Neural cell (in vitro differentiated cells): ENCODE results near the gene CD3E. TPM values are rescaled to one million over a fixed set of nuclear protein-coding genes. Genes with fewer than 3 reads are reported as not detected.

Source experiments
- H2AFZ ChIP-seq: fragments of 200-600, 300-800 bp; sonication (generic), shearing (Covaris generic); 2 replicates; pipeline ENCODE4 v1.6.0; 2014; ENCODE audit warnings: low read depth, mild to moderate bottlenecking, antibody characterized with exemption, low read length, moderate library complexity
- H3F3A ChIP-seq: fragments of 200-600 bp; shearing (Covaris generic); 2 replicates; pipeline ENCODE4 v1.6.1; 2016; ENCODE audit warnings: mild to moderate bottlenecking, moderate library complexity, mixed read lengths, antibody characterized with exemption, low read length; ENCODE audit not compliant: insufficient read depth, poor library complexity, severe bottlenecking
- H3K27ac ChIP-seq: fragments of 200-600, 300-800 bp; sonication (generic), shearing (Covaris generic); 2 replicates; pipeline ENCODE4 v1.5.1; 2014; ENCODE audit warnings: mild to moderate bottlenecking, low read length, moderate library complexity
- H3K27me3 ChIP-seq: fragments of 300-800, 200-600 bp; sonication (generic), shearing (Covaris generic); 2 replicates; pipeline ENCODE4 v1.6.0; 2014; ENCODE audit warnings: mild to moderate bottlenecking, low read depth, low read length, moderate library complexity; ENCODE audit not compliant: insufficient read depth
- H3K36me3 ChIP-seq: fragments of 300-800, 200-600 bp; sonication (generic), shearing (Covaris generic); 2 replicates; pipeline ENCODE4 v1.5.1; 2014; ENCODE audit warnings: mild to moderate bottlenecking, antibody characterized with exemption, low read length, moderate library complexity; ENCODE audit not compliant: insufficient read depth
- H3K4me2 ChIP-seq: fragments of 300-800, 200-600 bp; sonication (generic), shearing (Covaris generic); 2 replicates; pipeline ENCODE4 v1.6.0; 2014; ENCODE audit warnings: mild to moderate bottlenecking, low read length
- H3K4me3 ChIP-seq: fragments of 300-800, 200-600 bp; sonication (generic), shearing (Covaris generic); 2 replicates; pipeline ENCODE4 v1.5.1; 2014; ENCODE audit warnings: mild to moderate bottlenecking, low read length, moderate library complexity
- H3K79me2 ChIP-seq: fragments of 200-600 bp; shearing (Covaris generic); replicated peaks from 2 replicates; pipeline ENCODE4 v1.6.0; 2014; ENCODE audit warnings: mild to moderate bottlenecking, low read length, moderate library complexity; ENCODE audit not compliant: insufficient read depth
- H3K9ac ChIP-seq: fragments of 300-800, 200-600 bp; sonication (generic), shearing (Covaris generic); 2 replicates; pipeline ENCODE4 v1.6.1; 2016; ENCODE audit warnings: mild to moderate bottlenecking, low read length, mixed read lengths
- H3K9me2 ChIP-seq: fragments of 200-600 bp; shearing (Covaris generic); 2 replicates; pipeline ENCODE4 v1.6.1; 2016; ENCODE audit warnings: mild to moderate bottlenecking, low read length, mixed read lengths; ENCODE audit not compliant: insufficient read depth
- H3K9me3 ChIP-seq: fragments of 200-600, 300-800 bp; sonication (generic), shearing (Covaris generic); 2 replicates; pipeline ENCODE4 v1.6.1; 2016; ENCODE audit warnings: mild to moderate bottlenecking, mixed run types, low read length, moderate library complexity, mixed read lengths
- H4K20me1 ChIP-seq: fragments of 200-600 bp; shearing (Covaris generic); 2 replicates; pipeline ENCODE4 v1.6.1; 2016; ENCODE audit warnings: mild to moderate bottlenecking, mixed run types; ENCODE audit not compliant: insufficient read depth
- CTCF ChIP-seq: fragments of 450-650 bp; IDR thresholded peaks from 2 replicates; pipeline ENCODE4 v1.5.1; 2014; ENCODE audit warnings: antibody characterized with exemption, mild to moderate bottlenecking, moderate library complexity; ENCODE audit not compliant: poor library complexity, severe bottlenecking
- EP300 ChIP-seq: fragments of 450-650 bp; conservative IDR thresholded peaks from 2 replicates; pipeline ENCODE4 v1.6.1; 2014; ENCODE audit warnings: antibody characterized with exemption, mild to moderate bottlenecking, moderate library complexity; ENCODE audit not compliant: poor library complexity, severe bottlenecking
- EZH2 ChIP-seq: fragments of 200-600, 300-800 bp; shearing (Covaris generic), sonication (generic); IDR thresholded peaks from 2 replicates; pipeline ENCODE4 v1.6.1; 2014; ENCODE audit warnings: antibody characterized with exemption, low read length, borderline replicate concordance, mild to moderate bottlenecking; ENCODE audit not compliant: insufficient read depth, poor library complexity, severe bottlenecking
- MXI1 ChIP-seq: fragments of 450-650 bp; conservative IDR thresholded peaks from 2 replicates; pipeline ENCODE4 v1.6.1; 2014; ENCODE audit warnings: antibody characterized with exemption, mild to moderate bottlenecking; ENCODE audit not compliant: poor library complexity, severe bottlenecking
- POLR2AphosphoS5 ChIP-seq: IDR thresholded peaks from 2 replicates; pipeline ENCODE4 v1.6.1; 2012
- RAD21 ChIP-seq: fragments of 450-650 bp; conservative IDR thresholded peaks from 2 replicates; pipeline ENCODE4 v1.6.1; 2014; ENCODE audit warnings: antibody characterized with exemption, mild to moderate bottlenecking, moderate library complexity
- REST ChIP-seq: IDR thresholded peaks from 2 replicates; pipeline ENCODE4 v1.6.1; 2012; ENCODE audit warnings: borderline replicate concordance
- SMC3 ChIP-seq: fragments of 450-650 bp; conservative IDR thresholded peaks from 2 replicates; pipeline ENCODE4 v1.6.1; 2014; ENCODE audit warnings: antibody characterized with exemption, mild to moderate bottlenecking, moderate library complexity; ENCODE audit not compliant: poor library complexity
- TAF1 ChIP-seq: IDR thresholded peaks from 2 replicates; pipeline ENCODE4 v1.6.1; 2012; ENCODE audit warnings: low read depth
- polyA plus RNA-seq: library from polyadenylated mRNA; depleted of rRNA; stranded (reverse); fragments of >200 nt; gene quantifications from 2 replicates; pipeline ENCODE4 v1.2.3, GENCODE V29; 2014

CD3E gene
- polyA plus RNA-seq, 1 donor from 2014 or later, result not detected

- Histone ChIP-seq H3K9ac (no peak overlapping the region), H3K79me2 (no peaks in the 10 kb centered on the region), H3K27me3 (no peaks in the 10 kb centered on the region), H3K36me3 (no peaks in the 10 kb centered on the region), H4K20me1 (no peaks in the 10 kb centered on the region), H2AFZ (no peak overlapping the region), H3K4me3 (no peak overlapping the region), H3F3A (no peaks in the 10 kb centered on the region), H3K27ac (no peak overlapping the region), H3K4me2 (no peak overlapping the region), H3K9me2 (no peaks in the 10 kb centered on the region), H3K9me3 (no peaks in the 10 kb centered on the region)
- TF ChIP-seq POLR2AphosphoS5 (no peak), RAD21 (no peak), REST (no peak)
These were observed 34.9 kb downstream of the CD3E start for GRCh38 chr11:118339281-118339961.

- Histone ChIP-seq H3K27me3 (peaks cover under 1% of the 10 kb centered on the region), H3K9ac (no peak overlapping the region)
These were observed 35.9 kb downstream of the CD3E start for GRCh38 chr11:118340449-118340848.

More at GRCh38 chr11:118340449-118340848, 35.9 kb downstream of the CD3E start:
- H4K20me1 ChIP-seq, result no peaks in the 10 kb centered on the region
- no peaks in the 10 kb centered on the region for H3K79me2 ChIP-seq
- no peaks in the 10 kb centered on the region for H3K36me3 ChIP-seq
- no peak overlapping the region for H3K4me3 ChIP-seq
- no peak overlapping the region for H3K4me2 ChIP-seq
- no peaks in the 10 kb centered on the region for H3K9me3 ChIP-seq
- H3K9me2 ChIP-seq, result no peaks in the 10 kb centered on the region
- no peak for TF ChIP-seq SMC3
- TF ChIP-seq CTCF, result no peak
- no peak for TF ChIP-seq EP300
- TF ChIP-seq EZH2, result no peak
- no peak for TF ChIP-seq MXI1
- TF ChIP-seq POLR2AphosphoS5, result no peak
- TF ChIP-seq RAD21, result no peak
- no peak for TF ChIP-seq REST
- no peak for TF ChIP-seq TAF1
- H3K27ac ChIP-seq, result no peak overlapping the region
- no peaks in the 10 kb centered on the region for H3F3A ChIP-seq
- H2AFZ ChIP-seq, result no peak overlapping the region
